Stimulated activated CD8-positive, alpha-beta memory T cell treated with anti-CD3 and anti-CD28 coated beads, Interleukin-15, amount 100 ng/mL, for 4 hours (primary cell): ENCODE data around the gene HMX1.

ENCODE experiments used
- DNase-seq, 2 donors: peaks; one replicate each; pipeline ENCODE4 v3.0.0-alpha.2; 2020; ENCODE audit warnings: low read depth in 2 of 2

The HMX1 gene

GRCh38 chr4:8869002-8869897 lies 2.4 kb downstream of the HMX1 start:
- no peak for DNase-seq

DNA sequence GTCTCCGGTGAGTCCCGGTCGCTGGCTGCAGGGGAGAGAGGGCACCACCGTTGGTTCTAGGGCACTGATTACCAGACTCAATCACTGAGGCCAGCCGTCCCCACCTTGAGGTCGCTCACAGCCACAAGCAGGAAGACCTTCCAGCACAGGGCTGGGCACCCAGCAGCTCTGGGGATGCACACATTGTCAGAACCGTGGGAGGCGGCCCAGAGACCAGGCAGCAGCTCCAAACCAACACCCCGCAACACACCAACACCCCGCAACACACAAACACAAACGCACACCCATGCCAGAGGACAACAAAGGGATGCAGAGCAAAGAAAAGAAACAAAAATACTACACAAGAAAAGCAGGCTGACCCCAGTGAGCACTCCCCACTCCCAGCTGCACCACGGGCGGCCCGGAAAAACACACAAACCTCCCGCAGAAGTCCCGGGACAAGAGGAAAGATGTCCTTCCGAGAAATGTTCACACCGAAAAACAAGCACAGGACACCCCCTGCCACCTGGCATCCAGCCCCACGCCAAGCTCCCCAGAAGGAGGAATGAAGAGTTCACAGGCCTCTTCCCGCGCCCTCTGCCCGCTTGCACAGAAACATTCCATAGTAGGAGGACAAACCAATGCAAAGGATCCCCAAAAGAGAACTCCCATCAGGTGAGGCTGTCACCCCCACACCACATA lies 3.2 kb downstream of the HMX1 start:
- no peak for DNase-seq

DNA sequence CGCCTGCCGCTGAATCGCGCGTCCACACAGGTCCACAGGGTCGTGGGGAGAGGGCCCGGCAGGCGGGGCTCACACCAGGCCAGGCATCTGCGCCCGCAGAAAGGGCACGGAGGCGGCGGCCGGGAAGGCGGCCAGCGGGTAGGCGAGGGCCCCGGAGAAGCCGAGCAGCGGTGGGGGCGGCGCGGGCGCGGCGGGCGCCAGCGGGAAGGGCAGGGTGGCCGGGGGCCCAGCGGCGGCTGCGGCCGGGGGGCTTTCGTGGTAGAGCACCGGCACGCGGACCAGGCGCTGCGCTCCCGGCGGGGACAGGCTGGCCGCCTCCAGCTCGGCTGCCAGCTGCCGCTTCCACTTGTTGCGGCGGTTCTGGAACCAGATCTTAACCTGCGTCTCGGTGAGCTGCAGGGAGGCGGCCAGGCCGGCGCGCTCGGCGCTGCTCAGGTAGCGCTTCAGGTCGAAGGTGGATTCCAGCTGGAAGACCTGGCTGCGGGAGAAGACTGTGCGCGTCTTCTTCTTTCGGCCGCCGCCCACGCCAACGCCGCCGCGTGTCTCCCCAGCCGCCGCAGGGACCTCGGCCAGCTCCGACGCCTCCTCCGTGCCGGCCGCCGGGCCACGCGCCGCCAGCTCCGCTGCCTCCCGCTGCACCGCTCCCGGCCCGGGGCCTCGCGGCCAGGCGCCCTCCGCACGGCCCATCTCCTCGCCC lies 3.9 kb downstream of the HMX1 start:
- no peak for DNase-seq

- no peak for DNase-seq
These were observed 4.6 kb downstream of the HMX1 start for GRCh38 chr4:8866828-8867623.

DNA sequence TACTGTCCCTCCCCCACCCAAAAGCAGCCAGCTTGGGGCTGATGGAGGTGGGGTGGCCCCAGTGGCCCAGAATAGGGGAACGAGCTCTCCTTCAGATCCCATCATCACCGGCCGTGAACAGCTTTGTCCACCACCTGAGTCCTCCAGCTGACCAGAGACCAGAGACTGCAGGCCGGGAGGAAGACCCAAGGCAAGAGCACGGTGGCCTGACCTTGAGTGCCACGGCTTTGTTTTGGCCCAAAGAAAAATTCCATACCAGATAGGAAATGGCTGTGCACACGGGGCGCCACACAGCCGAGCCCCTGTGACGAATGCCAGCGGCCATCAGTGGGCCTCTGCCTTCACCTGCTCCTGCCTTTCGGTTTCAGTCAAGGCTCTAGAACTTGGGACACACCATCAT lies 5.2 kb downstream of the HMX1 start:
- DNase-seq = no peak

DNA sequence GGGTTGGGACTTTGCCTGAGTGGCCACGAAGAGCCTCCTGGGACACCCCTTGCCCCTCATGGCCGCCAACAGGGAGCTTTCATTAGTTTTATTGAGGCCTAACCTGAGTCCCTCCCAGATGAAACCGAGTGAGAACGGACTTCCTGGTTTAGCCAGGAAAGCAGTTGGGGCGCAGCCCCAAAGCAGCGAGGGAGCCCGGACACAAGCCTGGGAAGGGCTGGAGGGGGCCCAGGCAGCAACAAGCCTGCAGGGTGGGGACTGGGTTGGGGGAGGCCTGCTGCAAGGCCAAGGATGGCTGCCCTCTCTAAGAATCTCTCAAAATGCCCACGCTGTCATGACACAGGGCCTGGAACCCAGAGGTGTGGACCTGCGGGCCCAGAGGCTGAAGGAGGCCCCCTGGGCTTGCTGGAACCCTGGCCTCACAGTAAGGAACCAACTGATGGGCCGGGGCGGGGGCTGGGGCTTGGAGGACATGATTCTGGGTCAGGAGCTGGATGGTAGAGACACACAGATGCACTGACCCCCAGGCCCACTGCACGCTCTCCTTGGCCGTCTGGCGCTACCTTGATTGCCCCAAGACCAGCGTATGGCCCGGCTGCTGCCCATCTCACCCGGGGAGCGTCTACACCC lies 5.8 kb downstream of the HMX1 start:
- DNase-seq = no peak

- DNase-seq = no peak
These were observed 6.5 kb downstream of the HMX1 start for GRCh38 chr4:8864912-8865680.

DNA sequence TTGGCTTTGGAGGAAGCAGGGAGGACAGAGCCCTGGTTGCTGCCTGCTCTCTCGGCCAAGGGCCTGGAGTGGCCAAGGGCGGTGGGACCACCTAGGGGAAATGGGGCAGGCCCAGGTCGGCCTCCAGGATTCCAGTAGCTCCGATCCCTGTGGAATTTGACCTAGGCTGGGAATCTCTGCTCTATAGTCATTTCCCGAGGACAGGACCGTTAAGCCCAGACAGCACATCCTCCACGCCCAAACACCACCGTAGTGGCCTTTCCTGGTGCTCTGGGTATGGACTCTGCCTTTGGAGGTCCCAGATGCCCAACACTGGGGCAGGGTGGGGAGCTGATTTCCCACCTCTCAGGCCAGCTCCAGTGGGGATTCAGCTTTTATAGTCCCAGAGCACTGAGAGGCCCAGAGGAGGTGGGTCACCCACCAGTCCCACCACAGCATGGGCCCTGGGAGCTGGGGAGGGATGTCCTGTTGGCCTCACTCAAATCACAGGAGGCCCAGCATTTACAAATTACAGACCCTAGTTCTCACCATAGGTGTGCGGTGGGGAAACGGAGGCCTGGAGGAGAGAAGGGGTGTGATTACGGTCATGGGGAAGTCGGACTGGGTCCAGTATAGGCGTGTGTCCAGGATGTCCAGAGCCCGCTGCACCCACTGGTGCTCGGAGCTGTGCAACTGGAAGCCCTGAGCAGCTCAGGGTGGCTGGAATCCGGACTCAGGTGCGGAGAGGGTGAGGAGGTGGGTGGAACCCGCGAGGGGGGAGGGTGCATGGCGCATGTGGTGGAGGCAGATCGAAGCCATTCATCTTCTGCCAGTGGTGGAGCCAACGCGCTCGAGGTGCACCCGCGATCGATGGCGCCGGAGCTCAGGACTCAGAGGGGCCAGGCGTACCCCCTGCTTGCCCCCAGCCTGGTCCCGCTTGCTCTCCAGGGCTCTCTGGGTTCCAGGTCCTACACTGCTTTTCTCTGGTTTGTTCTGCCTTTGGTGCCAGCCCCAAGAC lies 7.7 kb downstream of the HMX1 start:
- DNase-seq = no peak

DNA sequence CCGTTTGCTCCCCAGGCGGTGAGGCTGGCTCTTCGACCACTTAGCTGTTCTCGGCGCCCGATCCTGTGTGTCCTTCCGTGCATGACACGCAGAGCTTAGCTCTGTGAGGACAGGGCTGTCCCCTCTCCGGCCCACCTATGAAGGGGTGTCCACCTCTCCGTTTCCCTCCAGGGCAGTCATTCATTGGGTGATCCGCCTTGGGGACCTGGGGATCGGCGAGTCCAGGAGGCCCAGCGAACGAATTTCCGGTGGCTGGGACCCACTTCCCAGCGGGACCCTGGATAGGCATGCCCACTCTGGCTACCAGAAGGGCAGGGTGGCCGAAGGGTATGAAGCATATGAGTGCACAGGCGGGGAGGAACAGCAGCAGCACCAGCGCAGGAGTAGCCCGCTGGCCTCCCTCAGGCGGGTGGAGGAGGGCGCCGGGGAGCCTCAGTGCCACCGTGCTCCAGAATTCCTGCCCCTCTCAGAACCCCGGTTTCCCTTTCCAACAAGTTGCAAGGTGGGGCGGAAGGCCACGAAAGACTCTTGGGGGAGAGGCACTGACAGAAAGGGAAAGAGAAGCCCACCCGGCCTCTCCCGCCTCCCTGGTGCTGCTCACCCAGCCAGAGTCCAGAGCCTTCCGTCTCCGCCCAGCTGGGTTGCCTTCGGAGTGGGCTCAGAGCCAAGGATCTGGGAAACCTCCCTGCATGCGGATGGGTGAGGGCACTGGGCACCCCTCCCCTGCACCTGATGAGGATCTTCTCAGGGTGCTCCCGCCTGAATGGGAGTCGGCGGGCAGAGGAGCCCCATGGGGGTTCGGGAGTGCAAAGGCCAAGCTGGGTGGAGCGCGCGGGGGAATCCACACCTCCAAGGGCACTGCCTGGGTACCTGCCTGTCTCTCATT lies 8.6 kb downstream of the HMX1 start:
- no peak for DNase-seq

DNA sequence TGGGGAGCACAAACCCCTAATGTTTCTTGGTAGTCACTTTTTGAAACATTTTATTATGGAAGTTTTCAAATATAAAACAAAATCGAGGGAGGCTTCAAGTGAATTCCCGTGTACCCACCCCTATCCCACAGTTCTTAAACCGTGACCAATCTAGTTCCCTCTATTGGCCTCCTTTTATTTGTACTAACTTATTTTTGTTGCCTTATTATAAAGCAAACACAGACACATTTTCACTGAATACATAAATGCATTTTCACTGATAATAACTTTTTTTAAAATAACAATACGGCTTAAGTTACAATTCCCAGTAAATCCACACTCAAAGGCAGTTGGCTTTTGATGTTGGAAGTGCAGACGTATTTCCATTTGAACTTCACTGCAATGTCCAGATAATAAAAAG lies 9.3 kb downstream of the HMX1 start:
- DNase-seq = no peak

DNA sequence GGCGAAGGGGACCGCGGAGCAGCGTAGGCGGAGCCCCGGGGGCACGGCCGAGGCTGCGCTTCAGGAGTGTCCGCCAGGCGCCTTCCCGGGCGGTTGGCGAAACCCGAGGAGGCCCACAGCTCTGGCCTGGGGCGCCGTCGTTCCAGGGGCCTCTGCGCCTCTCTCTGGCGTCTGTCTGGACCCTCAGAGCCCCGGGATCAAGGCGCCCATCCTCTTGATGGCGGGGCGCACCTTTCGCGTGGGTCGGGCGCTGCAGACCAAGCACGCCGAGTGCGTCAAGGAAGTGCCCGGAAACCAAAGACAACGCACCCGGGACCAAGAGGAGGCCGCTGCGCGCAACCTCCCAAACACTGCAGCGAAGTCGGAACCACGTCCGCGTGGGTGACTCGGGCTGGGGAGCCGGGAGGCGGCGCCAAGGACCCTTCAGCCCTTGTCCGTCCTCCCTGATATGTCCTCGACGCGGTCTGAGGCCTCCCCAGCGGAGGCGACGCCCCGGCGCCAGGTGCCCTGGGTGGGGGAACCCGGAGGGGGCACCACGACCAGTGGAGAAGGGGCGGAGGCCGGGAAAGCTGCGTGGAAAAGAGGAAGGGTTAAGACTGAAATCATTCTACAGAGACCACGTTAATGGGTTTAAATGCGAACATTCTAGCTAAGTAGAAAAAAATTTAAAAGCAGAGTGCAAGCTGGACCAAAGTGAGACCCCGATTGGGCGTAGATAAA lies 9.9 kb downstream of the HMX1 start:
- no peak for DNase-seq

DNA sequence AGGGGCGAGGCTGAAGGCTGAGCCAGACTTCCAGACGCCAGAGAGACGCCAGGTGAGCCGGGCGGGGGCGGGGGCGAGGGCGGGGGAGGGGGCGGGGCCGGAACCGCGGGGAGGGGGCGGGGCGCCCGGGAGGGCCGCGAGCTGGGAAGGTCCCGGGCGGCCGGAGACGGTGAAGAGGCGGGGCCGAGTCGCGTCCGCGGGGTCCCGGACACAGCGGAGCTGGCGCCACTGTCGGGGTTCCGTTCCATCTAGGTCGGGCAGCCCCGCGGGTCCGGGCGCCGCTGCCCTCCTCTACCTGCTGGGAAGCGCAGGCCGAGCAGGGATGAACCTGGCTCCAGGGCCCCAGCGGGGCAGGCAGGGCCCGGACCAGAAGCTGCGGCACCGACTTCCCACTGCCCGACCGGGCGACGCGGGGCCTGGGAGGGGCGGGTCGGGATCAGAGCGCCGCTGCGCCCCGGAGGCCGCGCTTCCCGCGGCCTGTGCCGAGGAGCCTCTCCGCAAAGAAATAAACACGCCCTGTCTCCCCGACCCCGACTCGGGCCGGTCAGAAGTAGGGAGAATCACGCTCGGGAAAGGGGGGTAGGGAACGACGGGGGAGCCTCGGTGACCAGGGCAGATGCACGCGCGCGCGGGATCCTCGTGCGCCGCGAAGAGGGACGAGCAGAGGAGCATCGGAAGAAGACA lies 10.6 kb downstream of the HMX1 start:
- DNase-seq = no peak

- no peak for DNase-seq
These were observed 11.3 kb downstream of the HMX1 start for GRCh38 chr4:8860096-8860891.

DNA sequence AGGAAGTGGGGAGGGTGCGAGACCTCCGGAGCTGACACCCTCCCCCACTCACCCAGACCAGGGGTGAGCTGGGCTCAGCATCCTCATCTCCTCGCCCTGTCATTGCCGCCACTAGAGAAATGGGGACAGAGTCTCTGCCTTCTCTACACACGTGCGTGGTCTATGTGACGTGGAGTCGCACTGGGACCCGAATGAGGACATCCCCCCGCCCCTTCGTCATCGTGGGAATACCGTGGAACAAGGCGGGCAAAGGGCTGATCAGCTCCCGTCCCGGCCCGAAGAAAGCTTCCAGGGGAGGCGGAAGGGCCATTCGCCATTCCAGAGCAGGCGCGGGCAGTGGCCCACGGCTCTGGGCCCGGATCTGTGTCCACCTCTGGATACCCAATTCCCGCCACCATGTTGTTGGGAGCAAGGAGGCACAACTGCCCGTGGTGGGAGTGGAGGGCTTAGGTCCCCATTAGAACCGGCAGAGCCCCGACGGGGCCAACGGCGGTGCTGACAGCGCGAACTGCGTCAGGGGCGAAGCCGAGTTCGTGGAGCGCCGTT lies 12.0 kb downstream of the HMX1 start:
- DNase-seq = no peak

- no peak for DNase-seq
These were observed 12.9 kb downstream of the HMX1 start for GRCh38 chr4:8858701-8859210.
